HEK293 (cell line): ENCODE measurements around the gene CTPS1.

ENCODE experiments used
- CTCF ChIA-PET: fragments of 350-600 bp; formaldehyde crosslinking; extraction: SDS; loops from one replicate; lab custom pipeline; 2021; ENCODE audit warnings: antibody characterized with exemption; lab: Yijun Ruan, JAX
- POLR2A ChIA-PET: fragments of 300-600 bp; formaldehyde crosslinking; extraction: SDS; loops from one replicate; lab custom pipeline; 2020; ENCODE audit warnings: antibody characterized with exemption, inconsistent platforms; lab: Yijun Ruan, JAX
- H3K27ac ChIP-seq: fragments of 200-500 bp; sonication (Bioruptor generic); 2 replicates; pipeline ENCODE4 v1.5.1; 2014; ENCODE audit warnings: low read depth, low read length, control low read depth, inconsistent platforms; ENCODE audit errors: extremely low read depth
- H3K36me3 ChIP-seq, 2 experiments: fragments of 200-500 bp in 1 of 2; sonication (Bioruptor generic) in 1 of 2; 1 replicate in 1 of 2; 2 replicates in 1 of 2; pipeline ENCODE4 v1.5.1; 2014 to 2017; ENCODE audit warnings: inconsistent platforms in 2 of 2, low read length in 2 of 2; ENCODE audit not compliant: control insufficient read depth in 2 of 2, insufficient read depth in 1 of 2
- H3K4me1 ChIP-seq: fragments of 200-500 bp; sonication (Bioruptor generic); 2 replicates; pipeline ENCODE4 v1.5.1; 2014; ENCODE audit warnings: mild to moderate bottlenecking, low read length, inconsistent platforms; ENCODE audit not compliant: control insufficient read depth, insufficient read depth
- H3K4me3 ChIP-seq: 2 replicates; pipeline ENCODE4 v1.5.1; 2011; ENCODE audit warnings: low read depth, mild to moderate bottlenecking, control low read depth, low read length, moderate library complexity
- H3K9me3 ChIP-seq: fragments of 200-500 bp; sonication (Bioruptor generic); 2 replicates; pipeline ENCODE4 v1.5.1; 2014; ENCODE audit warnings: low read depth, low read length, inconsistent platforms; ENCODE audit not compliant: control insufficient read depth, insufficient read depth
- ELK4 ChIP-seq: IDR thresholded peaks from 2 replicates; pipeline ENCODE4 v1.6.1; 2011; ENCODE audit warnings: mild to moderate bottlenecking, low read depth, low read length, borderline replicate concordance
- KLF7 ChIP-seq: fragments of 450-650 bp; formaldehyde crosslinking; IDR thresholded peaks from 2 replicates; pipeline ENCODE4 v1.5.1; 2016; ENCODE audit warnings: missing biosample characterization, missing genetic modification characterization, borderline replicate concordance
- ZBTB20 ChIP-seq: fragments of 450-650 bp; formaldehyde crosslinking; IDR thresholded peaks from 2 replicates; pipeline ENCODE4 v1.5.1; 2016; ENCODE audit warnings: missing biosample characterization, missing genetic modification characterization
- ZBTB48 ChIP-seq: fragments of 450-650 bp; formaldehyde crosslinking; IDR thresholded peaks from 2 replicates; pipeline ENCODE4 v1.5.1; 2016; ENCODE audit warnings: missing biosample characterization, missing genetic modification characterization
- ZFP37 ChIP-seq: fragments of 450-650 bp; formaldehyde crosslinking; IDR thresholded peaks from 2 replicates; pipeline ENCODE4 v1.5.1; 2016; ENCODE audit warnings: missing biosample characterization, missing genetic modification characterization
- ZIC2 ChIP-seq: fragments of 450-650 bp; formaldehyde crosslinking; IDR thresholded peaks from 2 replicates; pipeline ENCODE4 v1.5.1; 2016; ENCODE audit warnings: missing biosample characterization, missing genetic modification characterization
- ZNF114 ChIP-seq: fragments of 450-650 bp; formaldehyde crosslinking; IDR thresholded peaks from 2 replicates; pipeline ENCODE4 v1.5.0; 2017; ENCODE audit warnings: missing biosample characterization, missing genetic modification characterization
- ZNF157 ChIP-seq: fragments of 450-650 bp; formaldehyde crosslinking; IDR thresholded peaks from 2 replicates; pipeline ENCODE4 v1.5.1; 2016; ENCODE audit warnings: missing biosample characterization, missing genetic modification characterization
- ZNF174 ChIP-seq: fragments of 450-650 bp; formaldehyde crosslinking; IDR thresholded peaks from 2 replicates; pipeline ENCODE4 v1.5.0; 2017; ENCODE audit warnings: missing biosample characterization, mild to moderate bottlenecking, missing genetic modification characterization
- ZNF211 ChIP-seq: fragments of 450-650 bp; formaldehyde crosslinking; IDR thresholded peaks from 2 replicates; pipeline ENCODE4 v1.5.1; 2016; ENCODE audit warnings: low read depth, missing biosample characterization, missing genetic modification characterization
- ZNF214 ChIP-seq: fragments of 450-650 bp; formaldehyde crosslinking; IDR thresholded peaks from 2 replicates; pipeline ENCODE4 v1.5.1; 2017; ENCODE audit warnings: missing biosample characterization, mild to moderate bottlenecking, missing genetic modification characterization, borderline replicate concordance
- ZNF366 ChIP-seq: fragments of 450-650 bp; formaldehyde crosslinking; conservative IDR thresholded peaks from 2 replicates; pipeline ENCODE4 v1.5.1; 2016; ENCODE audit warnings: missing biosample characterization, missing genetic modification characterization
- ZNF391 ChIP-seq: fragments of 450-650 bp; formaldehyde crosslinking; IDR thresholded peaks from 2 replicates; pipeline ENCODE4 v1.5.1; 2016; ENCODE audit warnings: low read depth, missing biosample characterization, missing genetic modification characterization, borderline replicate concordance
- ZNF404 ChIP-seq: fragments of 450-650 bp; formaldehyde crosslinking; IDR thresholded peaks from 2 replicates; pipeline ENCODE4 v1.5.1; 2017; ENCODE audit warnings: missing biosample characterization, missing genetic modification characterization
- ZNF501 ChIP-seq: fragments of 450-650 bp; formaldehyde crosslinking; IDR thresholded peaks from 2 replicates; pipeline ENCODE4 v1.5.1; 2016; ENCODE audit warnings: missing biosample characterization, missing genetic modification characterization
- ZNF549 ChIP-seq: fragments of 450-650 bp; IDR thresholded peaks from 2 replicates; pipeline ENCODE4 v1.5.1; 2018; ENCODE audit warnings: missing biosample characterization, missing genetic modification characterization, mild to moderate bottlenecking, inconsistent platforms, moderate library complexity
- ZNF610 ChIP-seq: fragments of 450-650 bp; formaldehyde crosslinking; IDR thresholded peaks from 2 replicates; pipeline ENCODE4 v1.5.1; 2016; ENCODE audit warnings: missing biosample characterization, missing genetic modification characterization, borderline replicate concordance
- ZNF623 ChIP-seq: fragments of 450-650 bp; formaldehyde crosslinking; IDR thresholded peaks from 2 replicates; pipeline ENCODE4 v1.5.1; 2016; ENCODE audit warnings: missing biosample characterization, missing genetic modification characterization
- ZNF626 ChIP-seq: fragments of 450-650 bp; sonication (Bioruptor Pico); formaldehyde crosslinking; IDR thresholded peaks from 2 replicates; pipeline ENCODE4 v1.5.1; 2018; ENCODE audit warnings: missing biosample characterization, missing genetic modification characterization, inconsistent platforms
- ZNF654 ChIP-seq: fragments of 450-650 bp; formaldehyde crosslinking; IDR thresholded peaks from 2 replicates; pipeline ENCODE4 v1.5.1; 2016; ENCODE audit warnings: low read depth, missing biosample characterization, missing genetic modification characterization
- ZNF658 ChIP-seq: fragments of 450-650 bp; formaldehyde crosslinking; IDR thresholded peaks from 2 replicates; pipeline ENCODE4; 2016; ENCODE audit warnings: missing biosample characterization, missing genetic modification characterization
- ZSCAN23 ChIP-seq: fragments of 450-650 bp; formaldehyde crosslinking; IDR thresholded peaks from 2 replicates; pipeline ENCODE4 v1.5.1; 2016; ENCODE audit warnings: missing biosample characterization, missing genetic modification characterization
- TF ChIP-seq, protein P1 (sequence below): fragments of 450-650 bp; formaldehyde crosslinking; IDR thresholded peaks from 2 replicates; pipeline ENCODE4 v1.5.1; 2016; ENCODE audit warnings: missing biosample characterization, missing genetic modification characterization

Gene CTPS1

DNA sequence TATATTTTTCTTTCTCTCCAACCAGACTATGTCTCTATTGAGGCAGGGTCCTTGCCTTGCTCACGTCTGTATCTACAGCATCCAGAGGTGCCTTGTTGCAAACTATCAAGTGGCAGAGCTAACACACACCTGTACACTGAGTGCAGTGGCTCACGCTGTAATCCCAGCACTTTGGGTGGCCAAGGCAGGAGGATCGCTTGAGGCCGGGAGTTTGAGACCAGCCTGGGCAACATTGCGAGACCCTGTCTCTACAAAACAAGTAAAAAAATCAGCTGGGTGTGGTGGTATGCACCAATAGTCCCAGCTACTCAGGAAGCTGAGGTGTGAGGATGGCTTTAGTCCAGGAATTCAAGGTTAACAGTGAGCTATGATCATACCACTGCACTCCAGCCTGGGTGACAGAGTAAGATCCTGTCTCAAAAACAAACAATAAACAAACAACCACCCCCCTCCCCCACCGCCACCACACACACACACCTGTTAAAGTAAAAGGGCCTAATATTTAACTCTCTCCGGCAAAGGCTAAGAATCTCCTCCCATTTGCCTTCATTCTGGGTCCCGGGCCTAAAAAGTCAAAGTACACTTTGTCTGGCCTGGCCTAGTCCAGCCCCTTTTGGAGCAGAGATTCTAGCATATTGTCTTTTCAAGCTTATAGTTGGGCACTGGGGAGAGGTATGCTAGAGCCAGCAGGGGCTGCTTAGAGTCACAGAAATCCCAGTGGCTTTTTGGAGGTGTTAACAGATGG lies 51.5 kb downstream of the CTPS1 start:
- no peaks in the 10 kb centered on the region for H3K9me3 ChIP-seq

GRCh38 chr1:41032147-41032546 lies 52.7 kb downstream of the CTPS1 start:
- no peak overlapping the region for H3K4me3 ChIP-seq
- ChIA-PET POLR2A (no interaction called here), CTCF (no interaction called here)
- no peak for TF ChIP-seq ELK4
- no peak for TF ChIP-seq ZNF623 (tag by site-specific recombination)
- no peak for TF ChIP-seq ZNF114 (tag by site-specific recombination)
- no peak for TF ChIP-seq ZNF501 (tag by site-specific recombination)
- no peak for TF ChIP-seq ZNF549 (tag by site-specific recombination)
- TF ChIP-seq ZFP37 (tag by site-specific recombination), result no peak
- no peak for TF ChIP-seq ZNF626 (tag by site-specific recombination)
- no peak for TF ChIP-seq ZNF654 (tag by site-specific recombination)
- no peak for TF ChIP-seq ZNF174
- H3K9me3 ChIP-seq, result no peaks in the 10 kb centered on the region
- no peaks in the 10 kb centered on the region for H3K4me1 ChIP-seq
- H3K36me3 ChIP-seq, result peaks cover 25 to 93% of the 10 kb centered on the region in 2 experiments
- H3K27ac ChIP-seq, result no peak overlapping the region

More for the DNA sequence above, 51.5 kb downstream of the CTPS1 start:
- Histone ChIP-seq H3K27ac (no peak overlapping the region), H3K36me3 (peaks cover 25 to 93% of the 10 kb centered on the region in 2 experiments), H3K4me1 (no peaks in the 10 kb centered on the region), H3K4me3 (no peak overlapping the region)
- POLR2A ChIA-PET, result no interaction called here
- CTCF ChIA-PET, result interaction anchor here (0.6 kb wide), 1 partner anchor 15 kb away, joined by 3 read pairs; no protein-coding TSS in a partner anchor
- TF ChIP-seq ZNF658 (tag by site-specific recombination), result no peak
- no peak for TF ChIP-seq ZSCAN23 (tag by site-specific recombination)
- TF ChIP-seq ZBTB48 (tag by site-specific recombination), result no peak
- no peak for TF ChIP-seq ZNF214 (tag by site-specific recombination)
- no peak for TF ChIP-seq ZNF404 (tag by site-specific recombination)
- no peak for TF ChIP-seq ZBTB20 (tag by site-specific recombination)
- TF ChIP-seq ZNF366 (tag by site-specific recombination), result no peak
- TF ChIP-seq KLF7 (tag by site-specific recombination), result no peak
- TF ChIP-seq ZNF114 (tag by site-specific recombination), result no peak
- no peak for TF ChIP-seq ZNF211 (tag by site-specific recombination)
- TF ChIP-seq ZNF391 (tag by site-specific recombination), result no peak
- TF ChIP-seq, protein P1, sequence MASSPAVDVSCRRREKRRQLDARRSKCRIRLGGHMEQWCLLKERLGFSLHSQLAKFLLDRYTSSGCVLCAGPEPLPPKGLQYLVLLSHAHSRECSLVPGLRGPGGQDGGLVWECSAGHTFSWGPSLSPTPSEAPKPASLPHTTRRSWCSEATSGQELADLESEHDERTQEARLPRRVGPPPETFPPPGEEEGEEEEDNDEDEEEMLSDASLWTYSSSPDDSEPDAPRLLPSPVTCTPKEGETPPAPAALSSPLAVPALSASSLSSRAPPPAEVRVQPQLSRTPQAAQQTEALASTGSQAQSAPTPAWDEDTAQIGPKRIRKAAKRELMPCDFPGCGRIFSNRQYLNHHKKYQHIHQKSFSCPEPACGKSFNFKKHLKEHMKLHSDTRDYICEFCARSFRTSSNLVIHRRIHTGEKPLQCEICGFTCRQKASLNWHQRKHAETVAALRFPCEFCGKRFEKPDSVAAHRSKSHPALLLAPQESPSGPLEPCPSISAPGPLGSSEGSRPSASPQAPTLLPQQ, result no peak
- TF ChIP-seq ZNF157, result no peak
- no peak for TF ChIP-seq ZNF610 (tag by site-specific recombination)
- no peak for TF ChIP-seq ZIC2 (tag by site-specific recombination)
